ENCODE measurements around the gene SAGE1.
"Not testable (repeated sequence)": the region's sequence is repeated elsewhere in the genome, so short reads cannot be mapped to it uniquely, and the experiment has no call there.

The SAGE1 gene, protein sequence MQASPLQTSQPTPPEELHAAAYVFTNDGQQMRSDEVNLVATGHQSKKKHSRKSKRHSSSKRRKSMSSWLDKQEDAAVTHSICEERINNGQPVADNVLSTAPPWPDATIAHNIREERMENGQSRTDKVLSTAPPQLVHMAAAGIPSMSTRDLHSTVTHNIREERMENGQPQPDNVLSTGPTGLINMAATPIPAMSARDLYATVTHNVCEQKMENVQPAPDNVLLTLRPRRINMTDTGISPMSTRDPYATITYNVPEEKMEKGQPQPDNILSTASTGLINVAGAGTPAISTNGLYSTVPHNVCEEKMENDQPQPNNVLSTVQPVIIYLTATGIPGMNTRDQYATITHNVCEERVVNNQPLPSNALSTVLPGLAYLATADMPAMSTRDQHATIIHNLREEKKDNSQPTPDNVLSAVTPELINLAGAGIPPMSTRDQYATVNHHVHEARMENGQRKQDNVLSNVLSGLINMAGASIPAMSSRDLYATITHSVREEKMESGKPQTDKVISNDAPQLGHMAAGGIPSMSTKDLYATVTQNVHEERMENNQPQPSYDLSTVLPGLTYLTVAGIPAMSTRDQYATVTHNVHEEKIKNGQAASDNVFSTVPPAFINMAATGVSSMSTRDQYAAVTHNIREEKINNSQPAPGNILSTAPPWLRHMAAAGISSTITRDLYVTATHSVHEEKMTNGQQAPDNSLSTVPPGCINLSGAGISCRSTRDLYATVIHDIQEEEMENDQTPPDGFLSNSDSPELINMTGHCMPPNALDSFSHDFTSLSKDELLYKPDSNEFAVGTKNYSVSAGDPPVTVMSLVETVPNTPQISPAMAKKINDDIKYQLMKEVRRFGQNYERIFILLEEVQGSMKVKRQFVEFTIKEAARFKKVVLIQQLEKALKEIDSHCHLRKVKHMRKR

DNA sequence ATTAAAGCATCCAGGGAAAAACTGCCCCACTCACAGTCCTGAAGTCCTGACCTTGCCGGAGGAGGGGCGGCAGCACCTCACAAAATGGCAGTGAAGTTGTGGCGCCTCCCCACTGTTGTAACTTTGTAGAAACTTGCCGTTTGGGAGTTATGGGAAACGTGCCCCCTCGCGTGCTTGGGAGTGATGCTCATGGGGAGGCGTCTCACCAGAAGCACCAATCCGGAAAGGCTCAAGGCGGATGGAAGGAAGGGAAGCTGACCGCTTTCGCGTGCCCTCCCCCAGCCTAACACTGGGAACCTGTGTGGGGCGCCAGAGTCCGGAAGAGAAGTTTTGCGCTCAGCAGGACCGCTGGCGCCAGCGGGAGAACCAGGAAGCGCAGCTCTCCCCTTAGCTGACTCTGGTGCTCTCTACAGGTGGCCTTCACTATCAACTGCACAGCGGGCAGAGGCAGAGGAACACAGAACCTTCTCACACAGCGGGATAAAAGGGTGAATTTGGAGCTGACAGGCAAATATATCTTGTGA is at the start of gene SAGE1, which contains the start of gene CT45A10:
Gene SAGE1, plus strand, starts transcription at position 423 of the 524 bp plus-strand sequence. CDS start 2,527 bp downstream, outside the sequence.
Gene CT45A10, minus strand, starts transcription at position 151 of the 524 bp plus-strand sequence. CDS start 8,100 bp downstream, outside the sequence.
- no peak for DNase-seq

DNA sequence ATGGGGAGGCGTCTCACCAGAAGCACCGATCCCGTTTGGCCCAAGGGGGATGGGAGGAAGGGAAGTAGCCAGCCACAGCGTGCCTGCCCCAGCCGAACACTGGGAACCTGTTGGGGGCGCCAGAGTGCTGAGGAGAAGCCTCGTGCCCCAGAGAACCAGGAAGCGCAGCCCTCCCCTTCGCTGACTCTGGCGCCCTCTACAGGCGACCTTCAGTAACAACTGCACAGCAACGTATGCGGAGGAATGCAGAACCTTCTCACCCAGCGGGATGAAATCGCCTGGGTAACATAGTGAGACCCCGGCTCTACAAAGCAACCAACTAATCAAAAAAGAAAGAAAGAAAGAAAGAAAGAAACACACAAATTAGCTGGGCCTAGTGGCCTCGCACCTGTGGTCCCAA is 39.1 kb upstream of the SAGE1 start, which contains the start of gene CT45A8:
Gene CT45A8, minus strand, starts transcription at position 101 of the 400 bp plus-strand sequence. CDS start 3,755 bp downstream, outside the sequence.
- DNase-seq = not testable (repeated sequence)

DNA sequence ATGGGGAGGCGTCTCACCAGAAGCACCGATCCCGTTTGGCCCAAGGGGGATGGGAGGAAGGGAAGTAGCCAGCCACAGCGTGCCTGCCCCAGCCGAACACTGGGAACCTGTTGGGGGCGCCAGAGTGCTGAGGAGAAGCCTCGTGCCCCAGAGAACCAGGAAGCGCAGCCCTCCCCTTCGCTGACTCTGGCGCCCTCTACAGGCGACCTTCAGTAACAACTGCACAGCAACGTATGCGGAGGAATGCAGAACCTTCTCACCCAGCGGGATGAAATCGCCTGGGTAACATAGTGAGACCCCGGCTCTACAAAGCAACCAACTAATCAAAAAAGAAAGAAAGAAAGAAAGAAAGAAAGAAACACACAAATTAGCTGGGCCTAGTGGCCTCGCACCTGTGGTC is 21.8 kb upstream of the SAGE1 start, which contains the start of gene CT45A9:
Gene CT45A9, minus strand, starts transcription at position 101 of the 400 bp plus-strand sequence. CDS start 3,751 bp downstream, outside the sequence.
- DNase-seq = not testable (repeated sequence)

DNA sequence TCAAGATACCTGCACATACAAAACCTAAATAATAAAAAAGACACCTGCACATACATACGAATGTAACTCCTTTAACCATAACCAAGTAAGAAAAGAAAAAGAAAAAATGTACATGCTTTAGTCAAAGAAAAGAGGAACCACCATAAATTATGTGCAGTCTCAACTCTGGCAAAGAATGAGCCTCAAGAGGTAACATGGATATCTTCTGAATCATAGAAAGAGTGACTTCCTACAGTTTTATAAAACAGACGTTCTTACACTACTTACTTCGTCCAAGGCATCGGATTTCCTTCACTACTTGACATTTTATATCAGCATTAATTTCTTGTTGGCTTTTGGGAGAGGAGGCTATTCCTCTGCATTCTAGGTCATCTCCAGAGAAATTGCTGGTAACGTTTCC is 10.8 kb upstream of the SAGE1 start:
- DNase-seq = not testable (repeated sequence)

DNA sequence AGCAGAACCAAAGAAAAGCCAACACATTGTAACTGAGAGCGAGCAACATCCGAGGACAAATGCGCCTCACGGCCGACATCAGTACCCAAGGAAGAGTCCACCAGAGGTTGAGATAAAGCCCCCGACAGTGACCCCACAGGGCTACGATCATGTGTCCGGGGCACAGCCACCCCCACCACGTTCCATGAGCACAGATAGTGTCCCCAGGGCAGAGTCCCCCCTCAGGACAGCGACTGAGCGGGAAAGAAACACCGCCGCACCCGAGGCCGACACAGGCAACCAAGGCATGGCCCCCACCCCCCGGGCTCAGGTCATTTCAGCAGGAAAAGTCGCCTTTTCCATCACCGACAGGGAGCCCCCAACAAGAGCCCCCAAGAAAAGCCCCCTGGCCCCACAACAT is 5.3 kb upstream of the SAGE1 start:
- not testable (repeated sequence) for DNase-seq

DNA sequence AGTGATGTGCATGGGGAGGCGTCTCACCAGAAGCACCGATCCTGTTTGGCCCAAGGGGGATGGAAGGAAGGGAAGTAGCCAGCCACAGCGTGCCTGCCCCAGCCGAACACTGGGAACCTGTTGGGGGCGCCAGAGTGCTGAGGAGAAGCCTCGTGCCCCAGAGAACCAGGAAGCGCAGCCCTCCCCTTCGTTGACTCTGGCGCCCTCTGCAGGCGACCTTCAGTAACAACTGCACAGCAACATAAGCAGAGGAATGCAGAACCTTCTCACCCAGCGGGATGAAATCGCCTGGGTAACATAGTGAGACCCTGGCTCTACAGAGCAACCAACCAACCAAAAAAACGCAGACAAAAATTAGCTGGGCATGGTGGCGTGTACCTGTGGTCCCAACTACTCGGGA is 4.5 kb upstream of the SAGE1 start:
- peak in 1 of 2 experiments; percentile 40 for DNase-seq

DNA sequence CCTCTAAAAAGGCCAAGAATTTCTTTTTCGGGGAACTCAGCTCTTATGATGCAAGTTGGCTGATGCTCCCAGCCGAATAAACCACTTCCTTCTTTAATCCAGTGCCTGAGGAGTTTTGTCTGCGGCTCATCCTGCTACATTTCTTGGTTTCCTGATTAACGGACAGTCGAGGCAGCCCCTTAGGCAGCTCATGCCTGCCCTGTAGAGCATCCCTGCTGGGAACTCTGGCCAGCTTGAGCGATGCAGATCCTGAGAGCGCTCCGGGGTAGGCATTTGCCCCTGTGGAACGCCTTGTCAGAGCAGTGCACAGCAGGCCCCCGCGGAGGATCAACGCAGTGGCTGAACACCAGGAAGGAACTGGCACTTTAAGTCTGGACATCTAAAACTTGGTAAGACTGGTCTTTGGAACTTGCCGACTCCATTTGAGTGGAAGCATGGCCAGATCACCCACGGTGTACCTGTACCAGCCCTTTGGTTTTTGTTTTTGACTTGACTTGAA is 3.4 kb upstream of the SAGE1 start:
- DNase-seq = no peak

DNA sequence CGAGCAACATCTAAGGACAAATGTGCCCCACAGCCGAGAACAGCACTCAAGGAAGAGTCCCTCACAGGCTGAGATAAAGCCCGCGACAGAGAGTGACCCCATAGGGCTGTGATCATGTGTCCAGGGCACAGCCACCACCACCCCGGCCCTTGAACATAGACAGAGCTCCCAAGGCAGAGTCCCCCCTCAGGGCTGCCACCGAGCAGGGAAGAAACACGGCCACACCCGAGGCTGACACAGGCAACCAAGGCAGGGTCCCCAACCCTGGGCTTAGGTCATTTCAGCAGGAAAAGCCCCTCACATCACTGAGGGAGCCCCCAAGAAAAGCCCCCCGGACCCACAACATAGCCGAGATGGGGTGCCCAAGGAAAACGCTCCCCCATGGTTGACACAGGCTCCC is 735 bp upstream of the SAGE1 start:
- DNase-seq = no peak

DNA sequence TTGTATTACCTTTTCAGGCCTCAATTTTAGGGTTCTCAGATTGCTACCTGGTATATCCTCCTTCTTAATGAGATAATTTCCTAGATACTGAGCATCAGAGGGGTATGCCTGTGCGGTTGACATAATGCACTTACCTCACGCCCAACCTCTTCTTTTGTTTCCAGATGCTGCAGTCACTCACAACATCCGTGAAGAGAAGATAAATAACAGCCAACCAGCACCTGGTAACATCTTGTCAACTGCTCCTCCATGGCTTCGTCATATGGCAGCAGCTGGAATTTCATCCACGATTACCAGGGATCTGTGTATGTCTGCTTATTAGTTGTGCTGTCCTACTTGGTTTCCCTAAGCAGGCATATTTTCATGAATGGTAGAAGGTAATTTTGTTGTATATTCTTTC is 16.7 kb downstream of the SAGE1 start:
- DNase-seq = no peak

DNA sequence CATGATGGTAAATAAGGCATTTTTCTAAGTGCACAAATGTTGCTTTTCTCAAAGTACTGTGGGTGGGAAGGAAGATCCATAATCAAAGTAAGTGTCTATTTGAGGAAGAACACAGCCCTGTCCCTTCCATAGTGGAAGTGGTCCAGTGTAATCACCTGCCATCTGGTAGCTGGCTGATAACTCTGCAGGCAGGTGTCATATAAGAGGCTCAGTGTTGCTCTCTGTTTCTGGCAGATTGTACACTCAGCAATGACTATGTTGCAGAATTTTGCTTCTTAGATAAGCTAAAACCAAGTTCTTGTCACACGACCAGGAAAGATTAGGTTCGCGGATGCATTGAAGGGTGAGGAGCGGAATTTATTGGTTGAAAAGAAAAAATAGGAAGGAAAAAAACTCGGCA is 20.9 kb downstream of the SAGE1 start:
- DNase-seq = no peak

DNA sequence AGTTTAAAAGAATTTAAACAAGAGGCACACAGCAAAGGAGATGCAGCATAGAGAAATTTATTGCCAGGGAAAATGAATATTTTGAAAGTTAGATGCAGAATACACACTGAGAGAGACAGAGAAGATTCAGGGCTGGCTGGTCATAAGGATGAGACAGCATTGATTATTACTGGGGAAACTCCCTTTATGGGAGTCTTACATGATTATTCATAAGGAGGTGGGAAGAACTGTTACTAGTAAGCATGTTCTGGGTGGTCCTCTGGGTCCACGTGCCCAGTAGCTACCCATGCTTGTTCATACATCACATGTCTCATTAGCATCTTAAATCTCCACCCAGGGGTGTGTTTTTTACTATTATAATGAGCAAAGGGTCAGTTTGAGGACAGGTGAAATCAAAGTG is 27.0 kb downstream of the SAGE1 start:
- DNase-seq = not testable (repeated sequence)

DNA sequence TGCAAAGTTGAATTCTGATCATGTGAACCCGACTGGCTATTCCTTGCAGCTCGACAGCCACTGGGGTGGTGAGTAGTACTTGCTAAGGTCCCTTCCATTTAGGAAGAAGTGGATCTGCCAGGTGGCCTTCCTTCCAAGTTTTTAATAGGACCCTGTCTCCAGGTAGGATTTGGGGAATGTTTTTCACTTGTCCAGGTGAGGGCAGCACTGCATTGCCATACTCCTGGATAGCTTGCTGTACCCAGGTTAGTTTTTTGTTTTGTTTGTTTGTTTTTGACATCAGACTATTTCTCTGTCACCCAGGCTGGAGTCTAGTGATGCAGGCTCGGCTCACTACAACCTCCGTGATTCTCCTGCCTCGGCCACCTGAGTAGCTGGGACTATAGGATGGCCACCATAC is 29.8 kb downstream of the SAGE1 start:
- no peak for DNase-seq

DNA sequence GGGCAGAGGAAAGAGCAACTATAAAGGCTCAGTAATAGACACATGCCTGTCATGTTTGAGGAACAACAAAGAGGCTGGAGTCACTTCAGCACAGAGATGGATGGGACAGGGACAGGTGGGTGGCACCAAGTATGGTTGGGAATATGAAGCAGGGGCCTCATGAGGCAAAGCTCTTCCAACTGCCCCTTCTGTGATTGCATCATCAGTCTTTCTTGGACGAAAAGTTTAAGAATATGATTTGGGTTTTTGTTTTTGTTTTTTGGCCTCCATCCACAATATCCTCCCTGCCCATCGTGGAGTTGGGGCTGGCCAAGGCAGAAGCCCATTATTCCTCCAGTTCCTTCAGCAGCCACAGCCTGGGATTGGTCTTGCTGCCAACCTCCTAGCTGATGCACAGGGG is 34.4 kb downstream of the SAGE1 start:
- no peak for DNase-seq

DNA sequence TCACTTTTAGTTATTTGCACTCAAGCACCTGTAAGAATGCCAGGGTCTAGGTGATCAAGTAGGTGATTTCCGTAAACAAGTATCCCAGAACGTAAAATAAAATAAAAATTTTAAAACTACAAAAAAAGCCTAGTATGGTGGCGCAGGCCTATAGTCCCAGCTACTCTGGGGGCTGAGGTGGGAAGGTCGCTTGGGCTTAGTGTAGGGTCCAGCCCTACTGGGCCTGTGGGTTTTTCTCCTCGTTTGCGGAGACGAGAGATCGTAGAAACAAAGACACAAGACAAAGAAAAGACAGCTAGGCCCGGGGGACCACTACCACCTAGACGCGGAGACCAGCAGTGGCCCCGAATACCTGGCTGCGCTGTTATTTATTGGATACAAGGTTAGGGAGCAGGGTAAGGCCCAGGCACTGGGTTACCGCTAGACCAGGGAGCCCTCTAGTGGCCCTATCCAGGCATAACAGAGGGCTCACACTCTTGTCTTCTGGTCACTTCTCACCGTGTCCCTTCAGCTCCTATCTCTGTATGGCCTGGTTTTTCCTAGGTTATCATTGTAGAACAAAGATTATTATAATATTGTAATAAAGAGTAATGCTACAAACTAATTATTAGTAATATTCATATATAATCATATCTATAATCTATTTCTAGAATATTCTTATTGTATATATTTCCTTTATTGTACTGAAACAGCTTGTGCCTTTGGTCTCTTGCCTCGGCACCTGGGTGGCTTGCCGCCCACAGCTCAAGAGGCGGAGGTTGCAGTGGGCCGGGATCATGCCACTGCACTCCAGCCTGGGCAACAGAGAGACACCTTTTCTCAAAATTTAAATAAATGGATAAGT is 38.4 kb downstream of the SAGE1 start:
- peak in 1 of 2 experiments; percentile 37 for DNase-seq

DNA sequence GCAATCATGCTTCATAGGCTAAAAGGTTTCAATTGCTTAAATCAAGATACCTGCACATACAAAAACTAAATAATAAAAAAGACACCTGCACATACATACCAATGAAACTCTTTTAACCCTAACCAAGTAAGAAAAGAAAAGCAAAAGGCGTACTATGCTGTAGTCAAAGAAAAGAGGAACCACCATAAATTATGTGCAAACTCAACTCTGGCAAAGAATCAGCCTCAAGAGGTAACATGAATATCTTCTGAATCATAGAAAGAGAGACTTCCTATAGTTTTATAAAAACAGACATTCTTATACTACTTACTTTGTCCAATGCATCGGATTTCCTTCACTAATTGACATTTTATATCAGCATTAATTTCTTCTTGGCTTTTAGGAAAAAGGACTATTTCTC is 51.0 kb downstream of the SAGE1 start:
- DNase-seq = no peak

DNA sequence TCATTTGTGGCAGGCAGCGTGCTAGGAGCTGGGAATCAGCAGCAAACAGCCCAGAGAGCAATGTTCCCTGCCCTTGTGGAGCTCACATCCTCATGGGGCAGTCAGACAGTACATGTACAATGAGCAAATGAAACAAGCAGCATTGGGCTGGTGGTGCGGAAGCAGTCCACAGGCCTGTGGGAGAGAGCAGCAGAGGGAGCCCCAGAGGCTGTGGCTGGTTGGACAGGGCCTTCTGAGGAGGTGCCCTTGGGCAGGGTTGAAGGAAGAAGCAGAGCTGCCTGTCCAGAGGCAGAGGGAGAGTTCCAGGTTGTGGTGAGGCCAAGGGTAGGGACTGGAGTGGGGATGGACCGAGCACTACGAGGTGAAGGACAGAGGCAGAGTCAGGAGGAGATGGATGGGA is 57.8 kb downstream of the SAGE1 start:
- DNase-seq = no peak

Measured in NCI-H446 (cell line).